T-helper 2 cell treated with Interferon-gamma antibody and Interleukin-4, amounts not matched to agents 100 ng/mL and 5 ng/mL, for 36 hours (primary cell): ENCODE data around the gene NEBL. TPM values are rescaled to one million over a fixed set of nuclear protein-coding genes. Genes with fewer than 3 reads are reported as not detected.

ENCODE experiments used
- intact Hi-C: fragments of 100-400 bp; cut with micrococcal nuclease; formaldehyde crosslinking; loops from one replicate; pipeline ENCODE4 v1.15.1; 2023
- total RNA-seq: library from RNA; stranded (reverse); gene quantifications from 2 replicates; pipeline ENCODE4 v1.2.3, GENCODE V29; 2022

NEBL gene
- total RNA-seq, 1 donor from 2014 or later, result not detected

GRCh38 chr10:20870834-20871233 lies 26.3 kb downstream of the NEBL start:
- intact Hi-C loops, result no loop called here

DNA sequence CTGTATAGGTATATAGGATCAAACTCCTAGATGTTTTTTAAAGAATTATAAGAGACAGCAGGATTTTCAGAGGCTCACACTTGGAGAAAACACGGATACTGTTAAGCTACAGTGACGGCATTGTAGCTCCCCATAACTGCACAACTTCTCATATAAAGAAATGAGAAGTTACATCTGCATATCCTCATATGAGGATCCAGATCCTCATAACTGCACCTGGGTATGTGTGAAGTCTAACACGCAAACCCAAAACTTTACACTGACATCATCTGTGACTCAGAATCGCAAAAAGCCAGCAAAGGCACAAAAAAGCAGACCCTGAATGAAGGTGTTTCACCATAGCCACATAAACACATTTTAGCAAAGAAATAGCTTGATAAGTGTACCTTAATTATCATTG lies 34.1 kb downstream of the NEBL start:
- intact Hi-C loops, result no loop called here

- intact Hi-C loops, result no loop called here
These were observed 38.6 kb downstream of the NEBL start for GRCh38 chr10:20858292-20859124.

- intact Hi-C loops, result no loop called here
These were observed 40.6 kb downstream of the NEBL start for GRCh38 chr10:20856484-20856883.

GRCh38 chr10:20855398-20856038 lies 41.6 kb downstream of the NEBL start:
- intact Hi-C loops, result no loop called here

GRCh38 chr10:20853276-20853675 lies 43.8 kb downstream of the NEBL start:
- intact Hi-C loops, result no loop called here

DNA sequence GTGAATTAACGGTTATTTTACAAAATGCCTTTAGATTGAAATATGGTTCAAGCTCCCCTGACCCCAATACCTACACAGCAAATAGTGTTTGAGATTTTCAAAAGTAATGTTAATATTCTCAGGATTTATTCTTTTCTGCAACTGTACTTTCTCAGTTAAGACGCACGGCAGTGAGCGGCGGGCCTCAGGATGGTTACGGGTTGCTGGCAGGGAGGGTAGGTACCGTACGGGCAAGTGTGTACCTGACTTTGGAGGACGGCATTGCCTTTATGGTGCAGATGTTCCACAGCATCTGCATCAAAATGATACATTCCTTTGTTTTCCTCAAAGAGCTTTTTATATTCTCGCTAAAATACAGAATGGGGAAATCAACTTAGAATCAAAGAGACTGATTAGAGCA lies 44.8 kb downstream of the NEBL start:
- intact Hi-C loops, result no loop called here

GRCh38 chr10:20847512-20847911 lies 49.6 kb downstream of the NEBL start:
- intact Hi-C loops, result no loop called here

- intact Hi-C loops, result no loop called here
These were observed 50.8 kb downstream of the NEBL start for GRCh38 chr10:20846263-20846662.

DNA sequence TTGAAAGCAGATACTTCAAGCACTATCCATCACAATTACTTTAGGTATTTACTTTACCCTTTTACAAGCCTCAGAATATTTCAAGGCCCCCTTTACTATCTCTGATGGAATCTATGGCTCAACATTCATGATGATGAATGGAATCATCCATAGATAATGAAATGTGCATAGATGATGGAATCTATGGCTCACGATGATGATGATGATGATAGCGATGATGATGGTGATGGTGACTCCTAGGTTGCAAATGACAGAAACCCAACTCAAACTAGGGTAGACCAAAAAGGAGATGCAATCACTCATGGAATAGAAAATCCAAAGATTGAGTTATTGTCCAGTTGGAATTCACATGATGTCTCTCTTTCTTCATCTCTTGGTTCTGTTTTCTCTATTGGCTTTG lies 55.7 kb downstream of the NEBL start:
- intact Hi-C loops, result no loop called here

DNA sequence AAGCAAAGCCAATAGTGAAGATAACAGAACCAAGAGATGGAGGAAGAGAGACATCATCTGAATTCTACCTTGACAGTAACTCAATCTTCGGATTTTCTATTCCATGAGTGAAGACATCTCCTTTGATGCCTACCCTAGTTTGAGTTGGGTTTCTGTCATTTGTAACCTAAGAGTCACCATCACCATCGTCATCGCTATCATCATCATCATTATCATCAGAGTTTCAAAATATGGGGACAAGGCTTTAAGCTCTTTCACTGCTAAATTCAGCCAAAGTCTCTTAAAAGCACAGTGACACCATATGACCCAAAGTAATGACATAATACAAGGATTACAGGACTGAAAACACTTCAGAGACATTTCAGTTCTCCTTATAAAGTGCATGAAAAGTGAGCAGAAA lies 57.2 kb downstream of the NEBL start:
- intact Hi-C loops, result no loop called here

DNA sequence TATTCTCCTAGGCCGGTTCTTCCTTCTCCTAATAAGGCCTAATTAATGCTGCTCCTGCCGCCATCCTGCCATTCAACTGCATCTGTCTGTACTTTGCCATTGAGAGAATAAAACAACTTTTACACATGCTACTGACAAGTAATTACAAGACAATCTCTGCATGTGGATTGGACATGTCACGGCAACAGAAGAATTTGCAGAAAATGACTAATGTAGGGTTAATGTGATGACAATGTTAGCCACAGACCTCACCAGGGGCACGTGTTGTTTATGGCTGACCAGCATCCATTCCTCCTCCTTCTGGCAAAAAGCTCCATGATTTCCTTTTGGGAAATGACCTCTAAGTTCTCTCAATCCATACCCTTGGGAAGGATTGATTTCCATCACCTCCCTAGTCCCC lies 58.0 kb downstream of the NEBL start:
- intact Hi-C loops, result no loop called here

DNA sequence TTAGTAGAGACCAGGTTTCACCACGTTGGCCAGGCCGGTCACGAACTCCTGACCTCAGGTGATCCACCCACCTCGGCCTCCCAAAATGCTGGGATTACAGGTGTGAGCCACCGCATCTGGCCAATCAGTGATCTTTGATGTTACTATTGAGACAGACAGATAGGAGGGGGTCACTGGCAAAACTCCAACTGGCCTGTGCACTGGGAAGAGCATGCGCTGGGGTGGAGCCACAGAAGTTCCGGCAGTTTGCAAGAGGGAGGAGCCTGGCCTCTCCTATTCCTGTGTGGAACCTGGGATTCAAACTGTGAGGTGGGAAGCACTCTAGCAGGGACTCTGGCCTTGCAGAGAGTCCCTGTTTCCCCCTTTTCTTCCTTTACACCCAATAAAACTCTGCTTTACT lies 60.7 kb downstream of the NEBL start:
- intact Hi-C loops, result no loop called here

- intact Hi-C loops, result no loop called here
These were observed 61.8 kb downstream of the NEBL start for GRCh38 chr10:20835335-20835734.

DNA sequence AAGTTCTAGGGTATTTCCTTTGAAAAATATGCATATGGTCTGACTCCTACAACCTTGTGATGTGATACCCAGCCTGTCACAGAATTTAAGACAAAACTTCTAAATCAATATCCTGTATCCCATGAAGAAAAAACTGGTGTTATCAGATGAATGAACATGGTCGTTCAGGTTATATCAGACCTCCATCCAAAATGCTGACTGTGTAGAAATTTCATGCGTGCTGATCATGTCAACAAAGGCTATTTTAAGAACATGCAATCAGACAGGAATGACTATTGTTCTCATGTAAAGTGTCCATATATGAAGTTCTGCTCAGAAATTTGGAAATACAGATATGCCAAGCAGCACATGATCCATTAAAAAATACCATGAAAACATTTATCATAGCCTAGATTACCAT lies 62.3 kb downstream of the NEBL start:
- intact Hi-C loops, result no loop called here

GRCh38 chr10:20822825-20823224 lies 74.3 kb downstream of the NEBL start:
- intact Hi-C loops, result no loop called here

DNA sequence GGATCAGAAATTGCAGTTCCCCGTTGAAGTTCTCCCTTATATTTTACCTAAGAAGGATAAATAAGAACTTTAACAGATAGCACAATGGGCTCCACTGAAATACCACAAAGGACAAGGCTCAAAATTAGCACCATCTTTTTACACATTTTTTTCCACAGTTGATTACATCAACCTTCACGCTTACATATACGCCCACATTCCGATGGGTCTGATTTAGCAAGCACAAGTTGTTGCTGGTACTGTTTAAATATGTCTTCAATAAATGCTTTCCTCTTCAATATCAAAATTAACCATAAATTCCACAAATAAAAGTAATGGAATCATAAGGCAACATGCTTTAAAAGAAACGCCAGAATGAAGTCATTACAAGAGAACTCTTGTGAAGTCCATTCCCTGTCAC lies 79.5 kb downstream of the NEBL start:
- intact Hi-C loops, result no loop called here

- intact Hi-C loops, result no loop called here
These were observed 80.0 kb downstream of the NEBL start for GRCh38 chr10:20817116-20817515.

GRCh38 chr10:20814116-20814515 lies 83.0 kb downstream of the NEBL start:
- intact Hi-C loops, result no loop called here

- intact Hi-C loops, result no loop called here
These were observed 86.0 kb downstream of the NEBL start for GRCh38 chr10:20811131-20811530.

- intact Hi-C loops, result no loop called here
These were observed 87.5 kb downstream of the NEBL start for GRCh38 chr10:20809631-20810030.

GRCh38 chr10:20806487-20806886 lies 90.6 kb downstream of the NEBL start:
- intact Hi-C loops, result no loop called here

DNA sequence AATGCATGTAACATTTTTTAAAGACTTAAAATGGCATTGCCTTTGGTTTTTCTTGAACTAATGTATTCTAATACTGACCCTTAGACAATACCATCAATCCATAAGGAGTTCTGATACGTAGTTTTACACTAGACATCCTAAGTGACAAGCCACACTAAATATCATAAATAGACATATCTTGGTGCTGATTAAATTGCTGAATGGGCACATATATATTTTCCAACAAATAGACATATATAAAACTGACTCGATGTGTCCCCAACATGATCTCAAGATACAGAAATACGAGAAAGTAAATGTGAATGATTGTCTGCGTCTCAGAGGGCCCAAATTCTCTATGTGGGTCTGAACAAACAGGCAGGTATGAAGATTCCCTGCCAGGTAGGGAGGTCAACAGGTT lies 99.8 kb downstream of the NEBL start:
- intact Hi-C loops, result no loop called here
